ENCODE results near the gene TRAF4. TPM values are rescaled to one million over a fixed set of nuclear protein-coding genes. Genes with fewer than 3 reads are reported as not detected.

Gene TRAF4
- total RNA-seq, 1 donor from 2014 or later, result 172 TPM

- H3K9me3 Mint-ChIP-seq, result no peaks in the 10 kb centered on the region
- no peak overlapping the region for H3K27ac Mint-ChIP-seq (ENCODE audit: unreplicated experiment)
- TF ChIP-seq CTCF (conservative IDR thresholded peaks at IDR 0.05), result no peak
- H3K4me3 Mint-ChIP-seq, result no peak overlapping the region
- peaks cover 17% of the 10 kb centered on the region for H3K36me3 Mint-ChIP-seq (ENCODE audit: low read depth)
- peaks cover 4% of the 10 kb centered on the region for H3K27me3 Mint-ChIP-seq (ENCODE audit: low read depth)
- H3K4me1 Mint-ChIP-seq, result peaks cover 29% of the 10 kb centered on the region
- DNase-seq (ENCODE audit: low read depth, low spot score), result no peak
These were observed 41.1 kb upstream of the TRAF4 start for GRCh38 chr17:28702752-28703150.

DNA sequence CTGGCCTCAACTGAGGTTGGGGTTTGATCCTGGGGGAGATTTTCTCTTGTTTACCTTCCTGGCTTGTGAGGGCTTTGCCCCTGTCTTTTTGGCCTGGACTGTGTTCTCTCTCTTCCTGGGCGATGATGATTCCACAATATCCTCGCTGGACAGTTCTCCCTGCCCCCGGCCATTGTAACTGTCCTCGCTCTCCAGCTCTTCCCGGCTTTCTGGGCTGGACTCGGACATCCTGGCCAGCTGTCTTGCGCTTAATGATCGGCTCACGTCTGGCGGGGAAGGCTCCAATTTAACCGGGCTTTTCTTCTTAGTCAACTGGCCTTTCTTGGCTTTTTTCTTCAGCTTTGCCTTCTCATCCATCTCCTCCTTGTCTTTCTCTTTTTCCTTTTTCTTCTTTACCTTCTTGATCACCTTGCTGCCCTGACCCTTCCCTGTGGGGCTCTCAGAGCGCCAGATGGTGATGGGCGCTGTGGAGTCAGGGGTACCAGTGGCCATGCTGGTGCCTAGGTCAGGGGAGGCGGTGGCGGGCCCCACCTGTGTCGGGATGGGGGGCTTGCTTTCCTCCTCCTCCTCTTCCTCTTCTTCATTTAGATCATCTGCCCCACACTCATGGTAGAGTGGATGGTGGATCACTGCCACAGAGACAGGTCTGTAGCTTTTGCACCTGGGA is 40.1 kb upstream of the TRAF4 start:
- Mint-ChIP-seq H3K36me3 (ENCODE audit: low read depth) (peaks cover 14% of the 10 kb centered on the region), H3K27ac (ENCODE audit: unreplicated experiment) (no peak overlapping the region), H3K4me3 (peak overlapping the region; percentile 44), H3K27me3 (ENCODE audit: low read depth) (peaks cover 4% of the 10 kb centered on the region), H3K4me1 (peaks cover 30% of the 10 kb centered on the region), H3K9me3 (no peaks in the 10 kb centered on the region)
- no peak for TF ChIP-seq CTCF (conservative IDR thresholded peaks at IDR 0.05)
- DNase-seq (ENCODE audit: low read depth, low spot score), result no peak

GRCh38 chr17:28704219-28704858 is 39.5 kb upstream of the TRAF4 start:
- H3K4me1 Mint-ChIP-seq, result peaks cover 30% of the 10 kb centered on the region
- DNase-seq (ENCODE audit: low read depth, low spot score), result no peak
- no peak overlapping the region for H3K4me3 Mint-ChIP-seq
- no peaks in the 10 kb centered on the region for H3K9me3 Mint-ChIP-seq
- TF ChIP-seq CTCF (conservative IDR thresholded peaks at IDR 0.05), result no peak
- H3K36me3 Mint-ChIP-seq (ENCODE audit: low read depth), result peaks cover 14% of the 10 kb centered on the region
- peaks cover 4% of the 10 kb centered on the region for H3K27me3 Mint-ChIP-seq (ENCODE audit: low read depth)
- H3K27ac Mint-ChIP-seq (ENCODE audit: unreplicated experiment), result peak overlapping the region; percentile 67

DNA sequence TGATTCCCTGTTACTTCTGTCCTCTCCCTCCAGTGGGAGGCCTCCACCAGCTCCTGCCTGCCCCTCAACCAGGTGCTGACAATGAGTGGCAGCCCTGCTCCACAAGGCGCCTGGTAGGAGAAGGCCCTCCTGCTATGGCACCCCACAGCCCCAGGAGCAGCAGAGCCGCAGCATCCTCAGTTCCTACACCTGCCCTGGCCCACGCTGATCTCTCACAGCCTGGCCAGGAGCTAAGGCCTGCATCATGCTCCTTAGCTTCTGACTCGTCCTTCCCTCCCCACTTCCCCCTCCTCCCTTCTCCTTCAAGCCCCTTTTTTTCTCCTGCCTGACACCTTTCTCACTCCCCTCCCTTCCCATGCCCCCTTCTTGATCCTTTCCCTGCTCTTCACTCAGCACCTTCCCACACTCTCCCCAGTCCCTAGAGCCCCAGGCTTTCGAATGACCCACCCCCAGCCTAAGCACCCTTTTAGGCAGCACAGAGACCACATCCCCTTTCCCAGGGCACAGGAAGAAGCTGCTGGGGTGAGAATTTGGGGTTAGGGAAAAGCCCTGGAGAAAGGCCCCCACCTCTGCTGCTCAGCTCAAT is 38.6 kb upstream of the TRAF4 start:
- Mint-ChIP-seq H3K4me3 (peak overlapping the region; percentile 35), H3K4me1 (peaks cover 30% of the 10 kb centered on the region), H3K9me3 (no peaks in the 10 kb centered on the region), H3K27ac (ENCODE audit: unreplicated experiment) (no peak overlapping the region), H3K36me3 (ENCODE audit: low read depth) (peaks cover 14% of the 10 kb centered on the region), H3K27me3 (ENCODE audit: low read depth) (peaks cover 4% of the 10 kb centered on the region)
- DNase-seq (ENCODE audit: low read depth, low spot score), result no peak
- TF ChIP-seq CTCF (conservative IDR thresholded peaks at IDR 0.05), result no peak

DNA sequence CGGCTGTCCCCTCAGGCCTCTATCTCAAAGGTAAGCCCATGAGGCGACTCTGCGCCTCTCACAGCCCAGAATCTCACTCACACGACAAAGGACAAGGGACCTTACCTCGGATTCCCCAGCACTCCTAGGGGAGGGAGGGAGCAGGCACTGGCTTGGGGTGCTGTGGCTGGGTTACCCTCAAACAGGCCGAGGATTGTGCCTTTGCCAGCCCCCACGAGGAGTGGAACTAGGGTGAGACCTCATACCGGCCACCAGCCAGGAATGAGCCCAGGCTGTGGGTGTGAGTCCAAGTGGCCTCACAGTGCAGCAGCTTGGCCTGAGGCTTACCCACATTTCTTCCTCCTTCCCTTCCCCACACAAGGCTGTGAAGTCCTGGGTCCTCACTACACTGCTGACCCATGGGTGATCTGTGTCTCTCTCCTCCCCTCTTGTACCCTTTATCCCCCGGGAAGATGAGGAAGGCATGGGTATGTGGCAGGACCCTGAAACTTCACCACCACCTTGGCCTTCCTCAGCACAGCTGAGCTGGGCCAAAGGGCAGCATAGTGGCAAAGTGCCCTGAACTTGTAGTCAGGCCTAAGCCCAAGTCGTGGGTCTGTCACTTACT is 38.0 kb upstream of the TRAF4 start:
- no peak for DNase-seq (ENCODE audit: low read depth, low spot score)
- peaks cover 13% of the 10 kb centered on the region for H3K36me3 Mint-ChIP-seq (ENCODE audit: low read depth)
- peak overlapping the region; percentile 82 for H3K27ac Mint-ChIP-seq (ENCODE audit: unreplicated experiment)
- peaks cover 4% of the 10 kb centered on the region for H3K27me3 Mint-ChIP-seq (ENCODE audit: low read depth)
- no peaks in the 10 kb centered on the region for H3K9me3 Mint-ChIP-seq
- peaks cover 34% of the 10 kb centered on the region for H3K4me1 Mint-ChIP-seq
- TF ChIP-seq CTCF (conservative IDR thresholded peaks at IDR 0.05), result no peak
- H3K4me3 Mint-ChIP-seq, result peak overlapping the region; percentile 35
